Endothelial cell (in vitro differentiated cells): ENCODE measurements around the gene GINS3. TPM values are rescaled to one million over a fixed set of nuclear protein-coding genes. Genes with fewer than 3 reads are reported as not detected.

Source experiments
- DNase-seq: peaks from one replicate; pipeline ENCODE4 v3.0.0; 2021; ENCODE audit warnings: low spot score
- H3K27ac Mint-ChIP-seq: one replicate; pipeline ENCODE4 v1.8.0; 2021; ENCODE audit warnings: mixed read lengths, inconsistent platforms; ENCODE audit not compliant: unreplicated experiment
- H3K27me3 Mint-ChIP-seq: one replicate; pipeline ENCODE4 v1.8.0; 2021; ENCODE audit warnings: mild to moderate bottlenecking, moderate library complexity, mixed read lengths, inconsistent platforms; ENCODE audit not compliant: unreplicated experiment
- H3K36me3 Mint-ChIP-seq: one replicate; pipeline ENCODE4 v1.8.0; 2021; ENCODE audit warnings: mild to moderate bottlenecking, low read depth, mixed read lengths, inconsistent platforms; ENCODE audit not compliant: unreplicated experiment
- H3K4me1 Mint-ChIP-seq: one replicate; pipeline ENCODE4 v1.8.0; 2021; ENCODE audit warnings: mild to moderate bottlenecking, mixed read lengths, inconsistent platforms; ENCODE audit not compliant: unreplicated experiment
- H3K4me3 Mint-ChIP-seq: one replicate; pipeline ENCODE4 v1.8.0; 2021; ENCODE audit warnings: mild to moderate bottlenecking, mixed read lengths, inconsistent platforms; ENCODE audit not compliant: unreplicated experiment
- H3K9me3 Mint-ChIP-seq: one replicate; pipeline ENCODE4 v1.8.0; 2021; ENCODE audit warnings: mixed read lengths, inconsistent platforms; ENCODE audit not compliant: unreplicated experiment
- CTCF ChIP-seq: fragments of 200-600 bp; sonication (generic); IDR thresholded peaks from one replicate; pipeline ENCODE4 v1.5.0; 2021; ENCODE audit warnings: antibody characterized with exemption; ENCODE audit not compliant: unreplicated experiment
- total RNA-seq: library from RNA; stranded (reverse); fragmentation: NEBNext Ultra II Directional; extraction: Animal tissue kit (Norgen Biotek cat#: 25700); gene quantifications from one replicate; pipeline ENCODE4 v1.2.1, GENCODE V29; 2021; ENCODE audit not compliant: unreplicated experiment

Gene GINS3
- total RNA-seq, 1 donor from 2014 or later, result 4.9 TPM

DNA sequence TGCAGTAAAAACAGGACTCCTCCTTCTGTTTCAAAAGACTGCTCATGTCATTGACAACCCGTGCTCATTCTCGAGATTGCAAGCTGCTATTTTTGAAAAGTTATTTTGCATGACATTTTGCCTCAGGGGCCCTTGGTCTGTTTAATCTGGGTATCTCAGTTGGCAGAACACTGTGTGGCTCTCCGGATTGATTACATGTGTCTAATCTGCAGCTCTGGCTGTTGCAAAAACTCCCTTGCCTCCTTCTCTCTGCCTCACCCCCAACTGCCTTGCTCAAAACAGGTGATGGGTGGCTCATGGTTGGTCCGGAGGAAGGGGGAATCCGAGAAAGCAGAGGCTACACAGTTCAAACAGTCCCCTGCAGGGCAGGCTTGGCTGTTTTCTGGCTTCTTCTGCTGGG lies 25.3 kb downstream of the GINS3 start:
- Mint-ChIP-seq H3K36me3 (no peaks in the 10 kb centered on the region), H3K4me1 (peaks cover 4% of the 10 kb centered on the region), H3K27ac (no peak overlapping the region), H3K9me3 (no peaks in the 10 kb centered on the region), H3K27me3 (peaks cover 3% of the 10 kb centered on the region), H3K4me3 (no peak overlapping the region)
- no peak for TF ChIP-seq CTCF
- DNase-seq, result no peak

DNA sequence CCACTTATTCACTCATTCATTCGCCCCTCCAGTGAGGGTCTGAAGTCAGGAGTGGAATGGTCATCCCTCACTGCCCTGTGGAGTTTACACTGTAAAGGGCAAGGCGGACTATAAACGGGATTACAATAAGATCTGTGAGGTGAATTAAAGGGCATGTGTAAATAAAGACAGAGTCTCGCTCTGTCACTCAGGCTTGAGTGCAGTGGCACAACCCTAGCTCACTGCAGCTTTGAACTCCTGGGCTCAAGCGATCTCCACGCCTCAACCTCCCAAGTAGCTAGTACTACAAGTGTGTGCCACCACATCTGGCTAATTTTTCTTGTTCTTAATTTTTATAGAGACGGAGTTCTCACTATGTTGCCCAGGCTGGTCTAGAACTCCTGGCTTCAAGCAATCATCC lies 25.8 kb downstream of the GINS3 start:
- peaks cover 4% of the 10 kb centered on the region for H3K4me1 Mint-ChIP-seq
- no peak overlapping the region for H3K27ac Mint-ChIP-seq
- DNase-seq, result no peak
- H3K36me3 Mint-ChIP-seq, result no peaks in the 10 kb centered on the region
- no peak overlapping the region for H3K4me3 Mint-ChIP-seq
- no peak for TF ChIP-seq CTCF
- no peaks in the 10 kb centered on the region for H3K9me3 Mint-ChIP-seq
- peaks cover 3% of the 10 kb centered on the region for H3K27me3 Mint-ChIP-seq

DNA sequence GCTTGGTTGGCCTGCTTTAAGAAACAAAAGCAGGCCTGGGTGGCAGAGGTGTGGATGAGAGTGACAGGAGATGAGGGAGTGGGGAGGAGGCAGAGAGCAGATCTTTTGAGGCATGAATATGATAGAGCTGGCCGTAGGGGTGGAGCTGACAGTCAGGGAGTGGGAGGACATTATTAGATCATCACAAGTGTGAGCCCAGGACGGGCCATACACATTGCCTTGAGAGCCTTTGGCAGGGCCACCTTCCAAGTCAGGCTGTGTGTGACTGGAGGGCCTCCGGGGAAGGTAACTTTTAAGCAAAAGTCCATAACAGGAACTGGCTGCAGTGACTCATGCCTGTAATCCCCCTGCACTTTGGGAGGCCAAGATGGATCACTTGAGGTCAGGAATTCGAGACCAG lies 26.3 kb downstream of the GINS3 start:
- Mint-ChIP-seq H3K4me3 (no peak overlapping the region), H3K27ac (no peak overlapping the region), H3K9me3 (no peaks in the 10 kb centered on the region), H3K36me3 (no peaks in the 10 kb centered on the region), H3K27me3 (peaks cover 3% of the 10 kb centered on the region), H3K4me1 (peaks cover 4% of the 10 kb centered on the region)
- TF ChIP-seq CTCF, result no peak
- DNase-seq, result no peak

DNA sequence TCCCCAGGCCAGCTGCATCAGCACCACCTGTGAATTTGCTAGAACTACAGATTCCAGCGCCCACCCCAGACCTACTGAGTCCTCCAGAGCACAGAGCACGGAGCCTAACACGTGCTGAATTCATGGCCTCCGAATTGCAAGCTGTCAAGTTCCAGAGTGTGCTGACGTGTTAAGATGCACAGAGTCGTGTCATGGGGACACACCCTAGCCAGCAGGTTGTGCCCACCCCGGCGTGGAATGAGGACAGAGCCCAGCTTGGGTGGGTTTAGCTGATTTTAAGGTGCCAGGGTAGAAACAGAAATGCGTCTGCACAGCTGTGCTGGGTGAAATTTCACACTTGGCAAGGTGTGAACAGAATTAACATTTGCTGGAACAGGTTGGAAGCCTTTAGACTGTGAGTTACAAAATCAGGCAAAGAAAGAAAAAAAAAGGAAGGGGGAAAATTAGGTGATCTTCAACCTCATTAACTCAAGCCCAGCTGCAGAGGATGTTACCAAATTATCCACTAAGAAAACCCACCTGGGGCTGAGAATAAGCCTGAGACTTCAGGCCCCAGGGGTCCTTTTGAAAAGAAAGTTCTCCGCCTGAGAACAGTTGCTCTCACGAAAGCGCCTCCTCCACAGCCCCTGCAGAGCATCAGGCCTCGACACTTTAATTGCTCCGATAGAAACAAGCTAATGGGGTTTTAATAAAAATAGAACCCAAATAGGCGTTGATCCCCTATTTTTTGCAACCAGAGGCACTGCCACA lies 27.1 kb downstream of the GINS3 start:
- Mint-ChIP-seq H3K36me3 (no peaks in the 10 kb centered on the region), H3K27me3 (peaks cover 3% of the 10 kb centered on the region), H3K4me3 (no peak overlapping the region), H3K4me1 (peaks cover 4% of the 10 kb centered on the region), H3K9me3 (no peaks in the 10 kb centered on the region), H3K27ac (no peak overlapping the region)
- TF ChIP-seq CTCF, result no peak
- no peak for DNase-seq

- no peaks in the 10 kb centered on the region for H3K36me3 Mint-ChIP-seq
- no peak overlapping the region for H3K4me3 Mint-ChIP-seq
- DNase-seq, result no peak
- TF ChIP-seq CTCF, result no peak
- no peak overlapping the region for H3K27ac Mint-ChIP-seq
- H3K9me3 Mint-ChIP-seq, result no peaks in the 10 kb centered on the region
- H3K27me3 Mint-ChIP-seq, result peaks cover 5% of the 10 kb centered on the region
- peaks cover 13% of the 10 kb centered on the region for H3K4me1 Mint-ChIP-seq
Observed at GRCh38 chr16:58421059-58421458, 28.8 kb downstream of the GINS3 start.
